ENCODE measurements around the gene SLC7A1. TPM values are rescaled to one million over a fixed set of nuclear protein-coding genes. Genes with fewer than 3 reads are reported as not detected.

Gene SLC7A1
- total RNA-seq, 2 experiments from 2014 or later = 39.5 to 141 TPM

DNA sequence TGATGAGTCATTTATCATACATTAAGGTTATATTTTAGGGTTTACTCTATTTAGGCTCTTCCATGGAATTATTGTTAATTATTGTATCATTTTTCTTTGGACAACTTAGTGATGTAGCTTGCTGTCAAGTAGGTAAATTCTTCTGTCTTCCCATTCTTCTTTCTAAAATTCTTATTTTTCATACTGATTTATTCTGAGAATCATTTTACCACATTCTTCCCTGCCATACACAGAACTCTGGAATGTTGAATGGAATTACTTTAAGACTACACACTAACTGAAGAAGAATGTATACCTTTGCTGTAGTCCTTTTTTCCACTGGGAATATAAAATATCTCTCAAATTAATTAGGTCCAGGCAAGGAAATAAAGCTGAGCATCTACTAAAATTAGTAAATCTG is 24.5 kb upstream of the SLC7A1 start:
- Histone ChIP-seq H3K27ac (ENCODE audit: low read depth, low read length, poor library complexity, severe bottlenecking) (no peak overlapping the region), H4K20me1 (ENCODE audit: insufficient read depth, low read length) (no peaks in the 10 kb centered on the region), H3K36me3 (ENCODE audit: insufficient read depth, low read length) (no peaks in the 10 kb centered on the region), H3K4me3 (ENCODE audit: low read depth, low read length, poor library complexity, severe bottlenecking) (no peak overlapping the region), H3K9me3 (ENCODE audit: low read length) (no peaks in the 10 kb centered on the region), H3K79me2 (ENCODE audit: insufficient read depth, low read depth, low read length) (no peaks in the 10 kb centered on the region), H3K9me2 (ENCODE audit: insufficient read depth, low read length) (no peaks in the 10 kb centered on the region), H2AFZ (ENCODE audit: low read length) (no peak overlapping the region), H3K4me1 (ENCODE audit: insufficient read depth, low read length, poor library complexity, severe bottlenecking) (no peaks in the 10 kb centered on the region), H3K4me2 (ENCODE audit: low read length) (no peak overlapping the region)
- ChIA-PET POLR2A (no interaction called here), CTCF (ENCODE audit: unreplicated experiment) (no interaction called here)
- no TSS peak for BruUV-seq (replicated peaks)
- TF ChIP-seq, protein P1, sequence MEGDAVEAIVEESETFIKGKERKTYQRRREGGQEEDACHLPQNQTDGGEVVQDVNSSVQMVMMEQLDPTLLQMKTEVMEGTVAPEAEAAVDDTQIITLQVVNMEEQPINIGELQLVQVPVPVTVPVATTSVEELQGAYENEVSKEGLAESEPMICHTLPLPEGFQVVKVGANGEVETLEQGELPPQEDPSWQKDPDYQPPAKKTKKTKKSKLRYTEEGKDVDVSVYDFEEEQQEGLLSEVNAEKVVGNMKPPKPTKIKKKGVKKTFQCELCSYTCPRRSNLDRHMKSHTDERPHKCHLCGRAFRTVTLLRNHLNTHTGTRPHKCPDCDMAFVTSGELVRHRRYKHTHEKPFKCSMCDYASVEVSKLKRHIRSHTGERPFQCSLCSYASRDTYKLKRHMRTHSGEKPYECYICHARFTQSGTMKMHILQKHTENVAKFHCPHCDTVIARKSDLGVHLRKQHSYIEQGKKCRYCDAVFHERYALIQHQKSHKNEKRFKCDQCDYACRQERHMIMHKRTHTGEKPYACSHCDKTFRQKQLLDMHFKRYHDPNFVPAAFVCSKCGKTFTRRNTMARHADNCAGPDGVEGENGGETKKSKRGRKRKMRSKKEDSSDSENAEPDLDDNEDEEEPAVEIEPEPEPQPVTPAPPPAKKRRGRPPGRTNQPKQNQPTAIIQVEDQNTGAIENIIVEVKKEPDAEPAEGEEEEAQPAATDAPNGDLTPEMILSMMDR (conservative IDR thresholded peaks at IDR 0.05; ENCODE audit: low read length) = no peak
- no peak for TF ChIP-seq EZH2phosphoT487 (IDR thresholded peaks at IDR 0.05; ENCODE audit: borderline replicate concordance, low read depth, low read length)
- no peak for DNase-seq (ENCODE audit: low spot score)
- intact Hi-C loops (cut with micrococcal nuclease; ENCODE audit: unreplicated experiment) = no loop called here

DNA sequence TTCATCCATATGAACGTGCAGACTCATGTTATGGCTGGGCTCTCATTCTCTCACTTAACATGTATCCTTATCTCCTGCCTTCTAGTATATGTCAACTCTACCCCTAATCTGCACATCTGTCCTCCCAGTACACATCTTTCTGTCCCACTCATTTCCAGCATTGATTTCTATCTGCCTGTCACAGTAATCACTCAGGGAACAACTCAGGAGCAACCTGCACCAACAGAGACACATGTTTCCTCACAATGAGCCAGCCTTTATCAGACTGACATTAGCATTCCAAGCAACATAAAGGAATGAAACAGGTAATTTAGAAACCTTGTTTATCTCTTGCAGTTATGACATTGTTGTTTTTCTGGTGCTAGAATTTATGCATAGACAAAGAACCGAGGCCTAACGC is 17.6 kb upstream of the SLC7A1 start:
- Histone ChIP-seq H3K9me3 (ENCODE audit: low read length) (no peaks in the 10 kb centered on the region), H3K79me2 (ENCODE audit: insufficient read depth, low read depth, low read length) (no peaks in the 10 kb centered on the region), H4K20me1 (ENCODE audit: insufficient read depth, low read length) (no peaks in the 10 kb centered on the region), H3K36me3 (ENCODE audit: insufficient read depth, low read length) (no peaks in the 10 kb centered on the region), H3K4me1 (ENCODE audit: insufficient read depth, low read length, poor library complexity, severe bottlenecking) (no peaks in the 10 kb centered on the region), H2AFZ (ENCODE audit: low read length) (no peak overlapping the region), H3K4me2 (ENCODE audit: low read length) (no peak overlapping the region), H3K27ac (ENCODE audit: low read depth, low read length, poor library complexity, severe bottlenecking) (no peak overlapping the region), H3K9me2 (ENCODE audit: insufficient read depth, low read length) (no peaks in the 10 kb centered on the region), H3K4me3 (ENCODE audit: low read depth, low read length, poor library complexity, severe bottlenecking) (no peak overlapping the region)
- BruUV-seq (replicated peaks) = no TSS peak
- no peak for TF ChIP-seq EZH2phosphoT487 (IDR thresholded peaks at IDR 0.05; ENCODE audit: borderline replicate concordance, low read depth, low read length)
- TF ChIP-seq, protein P1 (conservative IDR thresholded peaks at IDR 0.05; ENCODE audit: low read length) = no peak
- intact Hi-C loops (cut with micrococcal nuclease; ENCODE audit: unreplicated experiment) = no loop called here
- DNase-seq (ENCODE audit: low spot score) = no peak
- POLR2A ChIA-PET = no interaction called here
- CTCF ChIA-PET (ENCODE audit: unreplicated experiment) = no interaction called here

DNA sequence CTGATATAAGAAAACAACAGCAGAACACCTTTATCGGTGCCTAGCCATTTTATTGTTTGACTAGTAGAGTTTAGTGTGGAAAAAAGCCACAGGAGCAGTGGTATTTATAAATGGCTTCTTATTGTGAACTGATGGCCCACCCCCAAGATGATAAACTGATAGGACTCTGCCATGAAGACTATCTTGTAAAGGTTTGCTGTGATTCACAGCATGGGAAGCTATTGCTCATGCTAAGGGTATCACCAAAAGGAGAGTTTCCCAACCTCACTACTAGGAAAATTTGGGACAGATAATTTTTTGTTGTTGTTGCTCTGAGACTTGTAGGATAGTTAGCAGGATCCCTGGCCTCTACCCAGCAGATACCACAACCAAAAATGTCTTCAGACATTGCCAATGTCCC is 12.0 kb upstream of the SLC7A1 start:
- H2AFZ ChIP-seq (ENCODE audit: low read length) = no peak overlapping the region
- intact Hi-C loops (cut with micrococcal nuclease; ENCODE audit: unreplicated experiment) = no loop called here
- no peaks in the 10 kb centered on the region for H3K79me2 ChIP-seq (ENCODE audit: insufficient read depth, low read depth, low read length)
- POLR2A ChIA-PET = interaction anchor here (1.3 kb wide), 1 partner anchor 12 kb away, joined by 3 read pairs; the partner anchor contains the start of gene SLC7A1
- DNase-seq (ENCODE audit: low spot score) = no peak
- H4K20me1 ChIP-seq (ENCODE audit: insufficient read depth, low read length) = no peaks in the 10 kb centered on the region
- CTCF ChIA-PET (ENCODE audit: unreplicated experiment) = no interaction called here
- no peaks in the 10 kb centered on the region for H3K9me2 ChIP-seq (ENCODE audit: insufficient read depth, low read length)
- H3K27ac ChIP-seq (ENCODE audit: low read depth, low read length, poor library complexity, severe bottlenecking) = no peak overlapping the region
- no peak overlapping the region for H3K4me3 ChIP-seq (ENCODE audit: low read depth, low read length, poor library complexity, severe bottlenecking)
- no peak overlapping the region for H3K4me2 ChIP-seq (ENCODE audit: low read length)
- H3K4me1 ChIP-seq (ENCODE audit: insufficient read depth, low read length, poor library complexity, severe bottlenecking) = no peaks in the 10 kb centered on the region
- no TSS peak for BruUV-seq (replicated peaks)
- H3K36me3 ChIP-seq (ENCODE audit: insufficient read depth, low read length) = no peaks in the 10 kb centered on the region
- no peak for TF ChIP-seq EZH2phosphoT487 (IDR thresholded peaks at IDR 0.05; ENCODE audit: borderline replicate concordance, low read depth, low read length)
- TF ChIP-seq, protein P1 (conservative IDR thresholded peaks at IDR 0.05; ENCODE audit: low read length) = no peak
- no peaks in the 10 kb centered on the region for H3K9me3 ChIP-seq (ENCODE audit: low read length)
